Testis (tissue), 5 donors: ENCODE measurements around the gene CIBAR2. TPM values are rescaled to one million over a fixed set of nuclear protein-coding genes. Genes with fewer than 3 reads are reported as not detected.

Experiments used
- DNase-seq: peaks from one replicate; pipeline ENCODE4 v3.0.0-alpha.2; 2019
- H3K27ac ChIP-seq, 2 donors: fragments of 200-600 bp; sonication (generic); one replicate each; pipeline ENCODE4 v1.5.1; 2019
- H3K27me3 ChIP-seq: fragments of 200-600 bp; sonication (generic); one replicate; pipeline ENCODE4 v1.5.1; 2019
- H3K36me3 ChIP-seq: fragments of 200-600 bp; sonication (generic); one replicate; pipeline ENCODE4 v1.5.1; 2017; ENCODE audit warnings: low read depth; ENCODE audit errors: missing control alignments
- H3K4me1 ChIP-seq: fragments of 200-600 bp; sonication (generic); one replicate; pipeline ENCODE4 v1.5.1; 2019
- H3K4me3 ChIP-seq, 2 donors: fragments of 200-600 bp; sonication (generic); one replicate each; pipeline ENCODE4 v1.5.1; 2017 to 2019
- H3K9me3 ChIP-seq: fragments of 200-600 bp; sonication (generic); one replicate; pipeline ENCODE4 v1.5.1; 2017
- CTCF ChIP-seq, 3 experiments: fragments of 450-650 bp in 2 of 3; fragments of 200-600 bp in 1 of 3; sonication (generic) in 1 of 3; IDR thresholded peaks; one replicate each; pipeline ENCODE4 v1.5.1; 2016 to 2019; ENCODE audit warnings: antibody characterized with exemption in 3 of 3, mild to moderate bottlenecking in 2 of 3, moderate library complexity in 1 of 3
- POLR2A ChIP-seq: fragments of 450-650 bp; IDR thresholded peaks from one replicate; pipeline ENCODE4 v1.6.1; 2017; ENCODE audit warnings: antibody characterized with exemption, mild to moderate bottlenecking, moderate library complexity
- WGBS, 2 donors: methylation state at CpG; one replicate each; pipeline ENCODE4 v1.1.5; 2018; 5-methylcytosine and 5-hydroxymethylcytosine counted together
- intact Hi-C: fragments of 100-400 bp; cut with DNase I; formaldehyde crosslinking; loops from one replicate; pipeline ENCODE4 v1.15.1; 2023; ENCODE audit warnings: low total_unique reads
- long read RNA-seq, 2 donors: transcript quantifications; one replicate each; lab custom pipeline, GENCODE V29; 2026
- polyA plus RNA-seq: library from polyadenylated mRNA; stranded (reverse); fragments of 350-450 nt; fragmentation: Illumina TruSeq; extraction: RNeasy Lipid Tissue Mini Kit (QIAGEN cat#74804); gene quantifications from one replicate; pipeline ENCODE4 v1.2.3, GENCODE V29; 2014; ENCODE audit warnings: low read depth, low replicate concordance; ENCODE audit not compliant: insufficient read depth
- total RNA-seq, 2 donors: library from RNA; depleted of rRNA; stranded (reverse); fragments of >200 nt; gene quantifications; one replicate each; pipeline ENCODE4 v1.2.3, GENCODE V29; 2016

The CIBAR2 gene
- total RNA-seq (under 1 TPM in 1 of 2 donors, not detected in 1; 0.24 TPM), polyA plus RNA-seq (1.6 TPM)
- long read RNA-seq, donor 1 = 0 reads
- long read RNA-seq, donor 2 = 0 reads

GRCh38 chr16:85112364-85112763 is at the start of gene CIBAR2:
TSS of gene CIBAR2 (minus strand) at chr16:85112472. CDS start at chr16:85112352, 120 bp downstream.
- Histone ChIP-seq H3K27ac (no peak within 1 kb of the TSS), H3K4me1 (no peaks in the 10 kb centered on the region), H3K27me3 (no peaks in the 10 kb centered on the region), H3K4me3 (no peak within 1 kb of the TSS), H3K36me3 (no peaks in the 10 kb centered on the region), H3K9me3 (no peaks in the 10 kb centered on the region)
- TF ChIP-seq POLR2A (no peak), CTCF (IDR thresholded peaks at IDR 0.05) (no peak)
- WGBS, 2 donors = 85 to 100% methylated on average over 2 to 6 of the region's 15 CpGs
- DNase-seq = no peak
- intact Hi-C loops = no loop called here

GRCh38 chr16:85159179-85159980 is 47.1 kb upstream of the CIBAR2 start:
- H3K4me1 ChIP-seq = peaks cover 13% of the 10 kb centered on the region
- DNase-seq = no peak
- WGBS, 2 donors = 77 to 80% methylated on average over 13 of the region's 13 CpGs

GRCh38 chr16:85158743-85159178 is 46.5 kb upstream of the CIBAR2 start:
- no peak overlapping the region for H3K27ac ChIP-seq
- TF ChIP-seq POLR2A = no peak
- TF ChIP-seq CTCF (IDR thresholded peaks at IDR 0.05) = no peak

More at GRCh38 chr16:85159179-85159980, 47.1 kb upstream of the CIBAR2 start:
- Histone ChIP-seq H3K27me3 (no peaks in the 10 kb centered on the region), H3K27ac (no peak overlapping the region), H3K9me3 (no peaks in the 10 kb centered on the region), H3K4me3 (no peak overlapping the region), H3K36me3 (no peaks in the 10 kb centered on the region)
- intact Hi-C loops = no loop called here
- TF ChIP-seq POLR2A = no peak
- no peak for TF ChIP-seq CTCF (IDR thresholded peaks at IDR 0.05)

GRCh38 chr16:85157813-85158742 is 45.8 kb upstream of the CIBAR2 start:
- H3K4me1 ChIP-seq = peaks cover 13% of the 10 kb centered on the region
- no peak overlapping the region for H3K4me3 ChIP-seq
- H3K27ac ChIP-seq = no peak overlapping the region
- intact Hi-C loops = no loop called here
- H3K27me3 ChIP-seq = no peaks in the 10 kb centered on the region
- 77 to 80% methylated on average over 17 to 19 of the region's 19 CpGs for WGBS, 2 donors
- TF ChIP-seq POLR2A (no peak), CTCF (IDR thresholded peaks at IDR 0.05) (no peak)
- H3K9me3 ChIP-seq = no peaks in the 10 kb centered on the region
- no peak for DNase-seq
- H3K36me3 ChIP-seq = no peaks in the 10 kb centered on the region

More at GRCh38 chr16:85158743-85159178, 46.5 kb upstream of the CIBAR2 start:
- WGBS, 2 donors = 75 to 77% methylated on average over 9 to 14 of the region's 14 CpGs
- intact Hi-C loops = no loop called here
- no peaks in the 10 kb centered on the region for H3K9me3 ChIP-seq
- H3K4me1 ChIP-seq = peaks cover 13% of the 10 kb centered on the region
- no peak for DNase-seq
- H3K4me3 ChIP-seq = no peak overlapping the region
- H3K36me3 ChIP-seq = no peaks in the 10 kb centered on the region
- H3K27me3 ChIP-seq = no peaks in the 10 kb centered on the region
